Mesenchymal stem cell (in vitro differentiated cells and primary cell): ENCODE measurements around the gene HIVEP1.

Experiments used
- DNase-seq: peaks from one replicate; pipeline ENCODE4 v3.0.0-alpha.2; 2013
- H2AFZ ChIP-seq: one replicate; pipeline ENCODE4 v1.6.1; 2013; ENCODE audit warnings: low read depth, mild to moderate bottlenecking, control low read depth, inconsistent platforms, low read length, moderate library complexity
- H2AK5ac ChIP-seq: 2 replicates; pipeline ENCODE4 v1.6.1; 2013; ENCODE audit warnings: low read length, moderate library complexity, mild to moderate bottlenecking, inconsistent platforms; ENCODE audit not compliant: severe bottlenecking
- H2BK120ac ChIP-seq: one replicate; pipeline ENCODE4 v1.6.1; 2013; ENCODE audit warnings: low read depth, mild to moderate bottlenecking, inconsistent platforms, low read length, moderate library complexity
- H2BK12ac ChIP-seq, 2 experiments: one replicate each; pipeline ENCODE4 v1.6.1; 2013; ENCODE audit warnings: inconsistent platforms in 2 of 2, low read length in 2 of 2, mild to moderate bottlenecking in 2 of 2, moderate library complexity in 2 of 2, control low read depth in 1 of 2
- H2BK15ac ChIP-seq: one replicate; pipeline ENCODE4 v1.6.1; 2013; ENCODE audit warnings: mild to moderate bottlenecking, low read depth, inconsistent platforms; ENCODE audit not compliant: poor library complexity, severe bottlenecking
- H2BK5ac ChIP-seq: 2 replicates; pipeline ENCODE4 v1.6.1; 2013; ENCODE audit warnings: low read depth, mild to moderate bottlenecking, low read length, control low read depth, inconsistent platforms; ENCODE audit not compliant: poor library complexity, severe bottlenecking
- H3K14ac ChIP-seq, 2 experiments: one replicate each; pipeline ENCODE4 v1.6.1; 2013; ENCODE audit warnings: inconsistent platforms in 2 of 2, low read length in 2 of 2, control low read depth in 1 of 2, mild to moderate bottlenecking in 1 of 2, moderate library complexity in 1 of 2
- H3K18ac ChIP-seq, 2 experiments: one replicate each; pipeline ENCODE4 v1.6.1; 2013; ENCODE audit warnings: inconsistent platforms in 2 of 2, low read length in 2 of 2, control low read depth in 1 of 2, low read depth in 1 of 2, mild to moderate bottlenecking in 1 of 2
- H3K23ac ChIP-seq, 2 experiments: one replicate each; pipeline ENCODE4 v1.6.1; 2013; ENCODE audit warnings: inconsistent platforms in 2 of 2, low read length in 2 of 2, mild to moderate bottlenecking in 2 of 2, moderate library complexity in 2 of 2, control low read depth in 1 of 2
- H3K27ac ChIP-seq: 2 replicates; pipeline ENCODE4 v1.5.1; 2013; ENCODE audit warnings: mild to moderate bottlenecking, moderate library complexity, low read length, control low read depth, inconsistent platforms; ENCODE audit not compliant: poor library complexity, severe bottlenecking
- H3K27me3 ChIP-seq, 2 experiments: 2 replicates each; pipeline versions ENCODE4 v1.6.1 to v1.7.0; 2013; ENCODE audit warnings: low read length in 2 of 2, mild to moderate bottlenecking in 2 of 2, moderate library complexity in 2 of 2, control low read depth in 1 of 2, inconsistent platforms in 1 of 2; ENCODE audit not compliant: control insufficient read depth in 1 of 2, insufficient read depth in 1 of 2
- H3K36me3 ChIP-seq, 2 experiments: 2 replicates each; pipeline versions ENCODE4 v1.6.1 to v1.7.0; 2013; ENCODE audit warnings: low read length in 2 of 2, control low read depth in 1 of 2, inconsistent platforms in 1 of 2, low read depth in 1 of 2, mild to moderate bottlenecking in 1 of 2; ENCODE audit not compliant: insufficient read depth in 2 of 2, control insufficient read depth in 1 of 2
- H3K4ac ChIP-seq, 2 experiments: one replicate each; pipeline ENCODE4 v1.6.1; 2013; ENCODE audit warnings: inconsistent platforms in 2 of 2, low read length in 2 of 2, mild to moderate bottlenecking in 2 of 2, moderate library complexity in 2 of 2, control low read depth in 1 of 2, low read depth in 1 of 2
- H3K4me1 ChIP-seq: 2 replicates; pipeline ENCODE4 v1.6.1; 2013; ENCODE audit warnings: low read depth, low read length, control low read depth; ENCODE audit not compliant: control insufficient read depth, insufficient read depth
- H3K4me2 ChIP-seq: 2 replicates; pipeline ENCODE4 v1.6.1; 2013; ENCODE audit warnings: low read length, mild to moderate bottlenecking, inconsistent platforms; ENCODE audit not compliant: poor library complexity, severe bottlenecking
- H3K4me3 ChIP-seq, 2 experiments: 2 replicates each; pipeline versions ENCODE4 v1.5.1 to v1.7.0; 2013; ENCODE audit warnings: low read length in 2 of 2, mild to moderate bottlenecking in 2 of 2, control low read depth in 1 of 2, low read depth in 1 of 2; ENCODE audit not compliant: insufficient read depth in 1 of 2
- H3K79me1 ChIP-seq: replicated peaks from 2 replicates; pipeline ENCODE4 v1.6.1; 2013; ENCODE audit warnings: mild to moderate bottlenecking, control low read depth, low read length, inconsistent platforms; ENCODE audit not compliant: poor library complexity, severe bottlenecking
- H3K9ac ChIP-seq: 2 replicates; pipeline ENCODE4 v1.7.0; 2013; ENCODE audit warnings: mild to moderate bottlenecking, low read length, moderate library complexity
- H3K9me3 ChIP-seq: 2 replicates; pipeline ENCODE4 v1.7.0; 2013; ENCODE audit warnings: mild to moderate bottlenecking, low read length; ENCODE audit not compliant: control insufficient read depth
- H4K8ac ChIP-seq: one replicate; pipeline ENCODE4 v1.6.1; 2013; ENCODE audit warnings: inconsistent platforms, mild to moderate bottlenecking, low read length, moderate library complexity
- H4K91ac ChIP-seq: one replicate; pipeline ENCODE4 v1.6.1; 2013; ENCODE audit warnings: mild to moderate bottlenecking, low read length, inconsistent platforms
- WGBS: methylation state at CpG from one replicate; pipeline ENCODE4 v1.1.7; 2013; ENCODE audit warnings: mixed read lengths; 5-methylcytosine and 5-hydroxymethylcytosine counted together

HIVEP1 gene

DNA sequence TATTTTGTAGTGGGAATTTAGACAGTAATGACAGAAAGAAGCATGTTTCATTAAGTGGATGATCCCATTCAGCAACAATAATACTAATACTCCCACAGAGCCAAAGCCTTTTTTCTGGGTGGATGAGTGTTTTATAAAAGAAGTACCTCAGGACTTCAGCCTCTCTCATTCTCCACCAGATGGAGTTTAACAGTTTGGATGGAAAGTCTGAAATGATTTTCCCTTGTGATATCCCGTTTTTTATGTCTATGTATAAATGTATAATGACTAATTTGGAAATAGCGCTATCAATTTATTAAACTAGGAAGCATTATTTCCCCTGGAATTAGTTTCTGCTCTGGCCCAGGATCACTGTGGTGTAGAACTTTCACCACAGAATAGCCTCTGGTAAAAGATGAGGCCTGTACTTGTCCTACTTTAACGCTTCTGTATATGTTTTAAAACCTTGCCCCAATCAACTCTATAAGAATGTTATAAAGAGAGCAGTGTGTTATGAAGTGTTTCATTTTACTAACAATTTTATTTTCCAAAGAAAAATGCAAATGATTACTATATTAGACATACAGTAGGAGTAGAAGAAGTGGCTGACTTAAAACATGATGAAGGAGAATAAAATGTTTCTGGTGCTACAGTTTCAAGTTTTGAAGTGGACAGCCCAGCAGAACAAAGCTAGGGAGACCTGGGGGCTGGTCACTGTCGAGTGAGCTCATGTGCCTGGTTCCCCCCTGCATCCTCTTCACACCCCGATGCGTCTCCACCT lies 135.6 kb downstream of the HIVEP1 start:
- peak overlapping the region; percentile 29 to 69 for H2BK12ac ChIP-seq
- no peak overlapping the region for H3K4me3 ChIP-seq
- H2AK5ac ChIP-seq, result no peak overlapping the region
- H2BK15ac ChIP-seq, result no peak overlapping the region
- peak overlapping the region in 1 of 2 experiments; percentile 86 for H3K14ac ChIP-seq
- no peaks in the 10 kb centered on the region for H3K36me3 ChIP-seq
- H3K4me1 ChIP-seq, result peaks cover 4% of the 10 kb centered on the region
- H3K4me2 ChIP-seq, result no peak overlapping the region
- no peak overlapping the region for H3K23ac ChIP-seq
- H2BK5ac ChIP-seq, result peak overlapping the region; percentile 61
- H3K9ac ChIP-seq, result peak overlapping the region; percentile 39
- H3K79me1 ChIP-seq, result peaks cover 7% of the 10 kb centered on the region
- H4K91ac ChIP-seq, result peak overlapping the region; percentile 43
- DNase-seq, result peak; percentile 17
- no peaks in the 10 kb centered on the region for H3K27me3 ChIP-seq
- H3K18ac ChIP-seq, result peak overlapping the region; percentile 52 to 90
- no peaks in the 10 kb centered on the region for H3K9me3 ChIP-seq
- H2AFZ ChIP-seq, result no peak overlapping the region
- H4K8ac ChIP-seq, result peak overlapping the region; percentile 84
- 71% methylated on average over 3 of the region's 6 CpGs for WGBS
- H3K4ac ChIP-seq, result peak overlapping the region in 1 of 2 experiments; percentile 17
- H3K27ac ChIP-seq, result peak overlapping the region; percentile 83
- H2BK120ac ChIP-seq, result no peak overlapping the region

- Histone ChIP-seq H4K8ac (peak overlapping the region; percentile 84), H2BK12ac (peak overlapping the region; percentile 29 to 69), H3K36me3 (no peaks in the 10 kb centered on the region), H3K4me1 (peaks cover 4% of the 10 kb centered on the region), H3K4me2 (no peak overlapping the region), H3K4me3 (no peak overlapping the region), H2AFZ (no peak overlapping the region), H3K79me1 (peaks cover 7% of the 10 kb centered on the region), H3K14ac (peak overlapping the region in 1 of 2 experiments; percentile 86), H2AK5ac (no peak overlapping the region), H3K18ac (peak overlapping the region; percentile 52 to 90), H3K9me3 (no peaks in the 10 kb centered on the region), H2BK120ac (no peak overlapping the region), H3K23ac (no peak overlapping the region), H3K4ac (peak overlapping the region in 1 of 2 experiments; percentile 17), H3K9ac (peak overlapping the region; percentile 39), H3K27ac (peak overlapping the region; percentile 83), H2BK15ac (no peak overlapping the region), H3K27me3 (no peaks in the 10 kb centered on the region), H2BK5ac (peak overlapping the region; percentile 61), H4K91ac (peak overlapping the region; percentile 43)
- WGBS, result 33% methylated on average over 2 of the region's 3 CpGs
- peak; percentile 60 for DNase-seq
These were observed 136.2 kb downstream of the HIVEP1 start for GRCh38 chr6:12148317-12148801.

GRCh38 chr6:12148841-12149240 lies 136.7 kb downstream of the HIVEP1 start:
- no peak overlapping the region for H3K14ac ChIP-seq
- H3K4ac ChIP-seq, result no peak overlapping the region
- H3K27me3 ChIP-seq, result no peaks in the 10 kb centered on the region
- no peak overlapping the region for H3K18ac ChIP-seq
- no peak overlapping the region for H4K8ac ChIP-seq
- DNase-seq, result peak; percentile 28
- H2AFZ ChIP-seq, result no peak overlapping the region
- no peak overlapping the region for H2BK12ac ChIP-seq
- H2BK5ac ChIP-seq, result no peak overlapping the region
- H3K23ac ChIP-seq, result no peak overlapping the region
- peaks cover 7% of the 10 kb centered on the region for H3K79me1 ChIP-seq
- WGBS, result 67% methylated on average over 2 of the region's 4 CpGs
- H2BK15ac ChIP-seq, result no peak overlapping the region
- H3K9ac ChIP-seq, result peak overlapping the region; percentile 39
- H2AK5ac ChIP-seq, result no peak overlapping the region
- no peak overlapping the region for H2BK120ac ChIP-seq
- no peaks in the 10 kb centered on the region for H3K36me3 ChIP-seq
- H3K4me1 ChIP-seq, result peaks cover 4% of the 10 kb centered on the region
- peak overlapping the region; percentile 83 for H3K27ac ChIP-seq
- H3K4me3 ChIP-seq, result no peak overlapping the region
- H3K9me3 ChIP-seq, result no peaks in the 10 kb centered on the region
- H4K91ac ChIP-seq, result no peak overlapping the region
- no peak overlapping the region for H3K4me2 ChIP-seq

DNA sequence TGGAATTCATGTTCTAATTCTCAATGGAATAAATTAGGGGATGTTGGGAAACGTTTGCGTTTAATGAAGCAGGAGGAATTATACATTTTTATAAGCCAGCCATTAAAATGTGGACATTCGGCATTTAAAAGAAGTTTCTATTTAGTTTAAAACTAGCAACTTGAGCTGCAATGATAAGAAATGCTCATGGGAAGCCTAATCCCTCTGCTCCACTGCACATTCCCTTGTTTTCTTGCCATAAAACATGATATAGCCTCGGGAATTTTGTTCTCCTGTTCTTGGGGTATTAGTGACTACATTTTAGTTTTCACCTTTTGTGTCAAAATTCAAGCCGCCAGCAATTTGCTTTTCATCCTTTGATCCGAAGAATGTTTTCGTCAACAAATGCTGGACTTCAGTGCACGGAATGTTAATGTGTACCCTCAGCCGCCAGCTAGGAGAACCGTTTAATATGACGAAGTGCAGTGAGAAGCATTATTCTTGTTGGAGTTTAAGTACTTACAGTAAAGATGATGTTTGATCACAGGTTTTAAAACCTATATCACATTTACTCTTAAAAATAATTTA lies 137.9 kb downstream of the HIVEP1 start:
- Histone ChIP-seq H3K18ac (no peak overlapping the region), H3K4me2 (no peak overlapping the region), H3K4me1 (peaks cover 4% of the 10 kb centered on the region), H4K91ac (no peak overlapping the region), H3K27ac (no peak overlapping the region), H3K27me3 (no peaks in the 10 kb centered on the region), H2BK12ac (peak overlapping the region in 1 of 2 experiments; percentile 89), H2BK5ac (no peak overlapping the region), H3K79me1 (peaks cover 7% of the 10 kb centered on the region), H3K9me3 (no peaks in the 10 kb centered on the region), H3K14ac (no peak overlapping the region), H2BK120ac (no peak overlapping the region), H3K9ac (no peak overlapping the region), H4K8ac (no peak overlapping the region), H3K23ac (no peak overlapping the region), H2AFZ (no peak overlapping the region), H2AK5ac (peak overlapping the region; percentile 84), H2BK15ac (no peak overlapping the region), H3K36me3 (peaks cover 0 to 3% of the 10 kb centered on the region in 2 experiments), H3K4ac (no peak overlapping the region), H3K4me3 (no peak overlapping the region)
- DNase-seq, result no peak
- WGBS, result 81% methylated on average over 6 of the region's 11 CpGs
